A549 (cell line): ENCODE data around the gene GREM1. TPM values are rescaled to one million over a fixed set of nuclear protein-coding genes. Genes with fewer than 3 reads are reported as not detected.

Experiments
- ATAC-seq, 2 experiments: fragments of 200-7000 bp in 1 of 2; fragments of >200 bp in 1 of 2; cut with Nextera tagmentation in 1 of 2; cut with Tn5 transposase in 1 of 2; 3 replicates each; pipeline versions ENCODE4 v1.8.0 to v1.9.1; 2018 to 2020; ENCODE audit warnings: mild to moderate bottlenecking in 1 of 2, moderate library complexity in 1 of 2
- CTCF ChIA-PET: fragments of 300-600 bp; sonication (Branson Sonifier 250); formaldehyde crosslinking; extraction: SDS; loops from one replicate; lab custom pipeline; 2021; ENCODE audit warnings: antibody characterized with exemption, inconsistent platforms; lab: Yijun Ruan, JAX
- POLR2A ChIA-PET: fragments of 350-600 bp; formaldehyde crosslinking; extraction: SDS; loops from one replicate; lab custom pipeline; 2021; ENCODE audit warnings: antibody characterized with exemption, inconsistent platforms; lab: Yijun Ruan, JAX
- DNase-seq, 2 experiments: peaks; one replicate each; pipeline versions ENCODE4 v3.0.0 to v3.0.0-alpha.2; 2011 to 2016; ENCODE audit warnings: low read depth in 1 of 2, low spot score in 1 of 2
- FAIRE-seq: peaks from 2 replicates; lab custom pipeline; 2011; peaks lifted over from hg19 to GRCh38; lab: Jason Lieb, UNC
- H3K27ac ChIP-seq, 2 experiments: fragments of >200 bp; sonication (Bioruptor Twin); formaldehyde crosslinking; 3 replicates each; pipeline ENCODE4 v1.5.1; 2016 to 2017
- H3K4me1 ChIP-seq: fragments of >200 bp; sonication (Bioruptor Twin); formaldehyde crosslinking; 3 replicates; pipeline ENCODE4 v1.6.1; 2016
- H3K4me2 ChIP-seq: fragments of >200 bp; sonication (Bioruptor Twin); formaldehyde crosslinking; 3 replicates; pipeline ENCODE4 v1.6.1; 2016
- H3K4me3 ChIP-seq: fragments of >200 bp; sonication (Bioruptor Twin); formaldehyde crosslinking; 3 replicates; pipeline ENCODE4 v1.5.1; 2016
- H3K9me3 ChIP-seq: fragments of >200 bp; sonication (Bioruptor Twin); formaldehyde crosslinking; 3 replicates; pipeline ENCODE4 v1.6.1; 2016
- ATOH8 ChIP-seq: fragments of 250-450 bp; sonication (Bioruptor Pico); IDR thresholded peaks from 2 replicates; pipeline ENCODE4 v1.5.0; 2020; ENCODE audit warnings: low read depth, mild to moderate bottlenecking, moderate library complexity
- BCL3 ChIP-seq: fragments of >200 bp; sonication (Bioruptor Twin); formaldehyde crosslinking; IDR thresholded peaks from 3 replicates; pipeline ENCODE4 v1.6.1; 2016
- BHLHE40 ChIP-seq: IDR thresholded peaks from 2 replicates; pipeline ENCODE4 v1.6.1; 2012; ENCODE audit warnings: low read depth, low read length, inconsistent platforms
- CBX2 ChIP-seq: fragments of 200-600 bp; sonication (generic); IDR thresholded peaks from 2 replicates; pipeline ENCODE4 v1.6.1; 2016; ENCODE audit warnings: low read depth, mild to moderate bottlenecking, borderline replicate concordance
- CBX8 ChIP-seq: fragments of 200-600 bp; sonication (generic); IDR thresholded peaks from 2 replicates; pipeline ENCODE4 v1.6.1; 2016
- CEBPB ChIP-seq, 2 experiments: fragments of >200 bp in 1 of 2; sonication (Bioruptor Twin) in 1 of 2; formaldehyde crosslinking in 1 of 2; IDR thresholded peaks; 2 replicates each; pipeline ENCODE4 v1.6.1; 2012 to 2016
- E2F6 ChIP-seq: IDR thresholded peaks from 2 replicates; pipeline ENCODE4 v1.6.1; 2012; ENCODE audit warnings: low read depth, borderline replicate concordance
- EHF ChIP-seq: fragments of 250-450 bp; sonication (Bioruptor Pico); IDR thresholded peaks from 2 replicates; pipeline ENCODE4 v1.5.0; 2020; ENCODE audit warnings: mild to moderate bottlenecking
- EHMT2 ChIP-seq: fragments of 200-600 bp; sonication (generic); IDR thresholded peaks from 2 replicates; pipeline ENCODE4 v1.6.1; 2016; ENCODE audit warnings: antibody characterized with exemption, low read depth, mild to moderate bottlenecking, moderate library complexity
- EP300 ChIP-seq, 2 experiments: fragments of >200 bp; sonication (Bioruptor Twin); formaldehyde crosslinking; IDR thresholded peaks; 2 replicates in 1 of 2; 3 replicates in 1 of 2; pipeline ENCODE4 v1.6.1; 2016 to 2017
- FOSL2 ChIP-seq, 2 experiments: fragments of 450-650 bp in 1 of 2; fragments of >200 bp in 1 of 2; sonication (Bioruptor Twin) in 1 of 2; formaldehyde crosslinking; IDR thresholded peaks; 2 replicates each; pipeline versions ENCODE4 v1.5.0 to v1.6.1; 2016 to 2020; ENCODE audit warnings: mild to moderate bottlenecking in 1 of 2, moderate library complexity in 1 of 2
- HEYL ChIP-seq: fragments of 250-450 bp; sonication (Bioruptor Pico); IDR thresholded peaks from 2 replicates; pipeline ENCODE4 v1.8.0; 2021; ENCODE audit warnings: mild to moderate bottlenecking, moderate library complexity
- HMGXB4 ChIP-seq: fragments of 250-450 bp; sonication (Bioruptor Pico); IDR thresholded peaks from 2 replicates; pipeline ENCODE4 v1.5.0; 2021; ENCODE audit warnings: mild to moderate bottlenecking, moderate library complexity, borderline replicate concordance
- HOXA7 ChIP-seq: fragments of 250-450 bp; sonication (Bioruptor Pico); IDR thresholded peaks from 2 replicates; pipeline ENCODE4 v1.5.0; 2020; ENCODE audit warnings: mild to moderate bottlenecking, moderate library complexity
- JUN ChIP-seq, 2 experiments: fragments of >200 bp; sonication (Bioruptor Twin); formaldehyde crosslinking; IDR thresholded peaks; 2 replicates in 1 of 2; 3 replicates in 1 of 2; pipeline ENCODE4 v1.6.1; 2016 to 2017
- JUNB ChIP-seq: fragments of >200 bp; sonication (Bioruptor Twin); formaldehyde crosslinking; IDR thresholded peaks from 2 replicates; pipeline ENCODE4 v1.6.1; 2016
- PHF8 ChIP-seq: fragments of 200-600 bp; sonication (generic); IDR thresholded peaks from 2 replicates; pipeline ENCODE4 v1.6.1; 2016; ENCODE audit warnings: low read depth, mild to moderate bottlenecking, antibody characterized with exemption, moderate library complexity, borderline replicate concordance
- POLR2A ChIP-seq: IDR thresholded peaks from 2 replicates; pipeline ENCODE4 v1.6.1; 2012; ENCODE audit warnings: mild to moderate bottlenecking, low read length
- SMC3 ChIP-seq: fragments of >200 bp; sonication (Bioruptor Twin); formaldehyde crosslinking; IDR thresholded peaks from 3 replicates; pipeline ENCODE4 v1.6.1; 2018; ENCODE audit warnings: inconsistent platforms
- TFCP2L1 ChIP-seq: fragments of 250-450 bp; sonication (Bioruptor Pico); IDR thresholded peaks from 2 replicates; pipeline ENCODE4 v1.5.0; 2021; ENCODE audit warnings: mild to moderate bottlenecking
- ZC3H11A ChIP-seq: fragments of 450-650 bp; IDR thresholded peaks from 2 replicates; pipeline ENCODE4 v1.6.1; 2014; ENCODE audit warnings: antibody characterized with exemption, mild to moderate bottlenecking
- ZNF302 ChIP-seq: fragments of 250-450 bp; sonication (Bioruptor Pico); IDR thresholded peaks from 2 replicates; pipeline ENCODE4 v1.9.0; 2021; ENCODE audit warnings: inconsistent platforms, mild to moderate bottlenecking, moderate library complexity
- WGBS: methylation state at CpG from one replicate; pipeline ENCODE4 v1.1.6; 2017; ENCODE audit errors: missing lambda C conversion rate; 5-methylcytosine and 5-hydroxymethylcytosine counted together
- polyA plus RNA-seq, 4 experiments: library from polyadenylated mRNA; depleted of rRNA in 3 of 4; stranded (reverse); fragments of >200 nt; fragmentation: RNase III in 1 of 4; extraction: RNeasy Plus Mini Kit Qiagen cat#74134 plus additional on column Dnase treatment in 1 of 4; gene quantifications; 2 replicates in 3 of 4; 3 replicates in 1 of 4; pipeline ENCODE4 v1.2.3, GENCODE V29; 2011 to 2017

Gene GREM1
- polyA plus RNA-seq, 2 of the 4 experiments (the other 2 are of a cell fraction), result 4.4 to 10.5 TPM

GRCh38 chr15:32739522-32740063 is 21.8 kb downstream of the GREM1 start:
- peaks cover 3% of the 10 kb centered on the region; the same call in 1 of the 3 replicates for H3K9me3 ChIP-seq
- TF ChIP-seq BCL3, result no peak
- TF ChIP-seq EHMT2, result no peak
- DNase-seq (no peak), ATAC-seq (no peak; a peak in 1 of 6 replicates), FAIRE-seq (no peak)
- no peak overlapping the region for H3K4me2 ChIP-seq
- no peak overlapping the region for H3K27ac ChIP-seq
- ChIA-PET POLR2A (no interaction called here), CTCF (interaction anchor here (0.9 to 2.3 kb wide), 3 partner anchors 9 to 77 kb away, joined by 3 to 9 read pairs (median 3); no protein-coding TSS in a partner anchor)
- no peaks in the 10 kb centered on the region for H3K4me1 ChIP-seq
- WGBS, result 68% methylated on average over 1 of the region's 1 CpG
- H3K4me3 ChIP-seq, result no peak overlapping the region

- 48% methylated on average over 5 of the region's 5 CpGs for WGBS
- Histone ChIP-seq H3K27ac (no peak overlapping the region), H3K4me1 (no peaks in the 10 kb centered on the region), H3K4me3 (no peak overlapping the region), H3K4me2 (no peak overlapping the region), H3K9me3 (peaks cover 3% of the 10 kb centered on the region; the same call in 1 of the 3 replicates)
- CTCF ChIA-PET, result interaction anchor here (0.6 to 2.0 kb wide), 3 partner anchors 21 to 307 kb away, joined by 3 to 6 read pairs (median 3); no protein-coding TSS in a partner anchor
- DNase-seq (no peak), ATAC-seq (no peak), FAIRE-seq (no peak)
- TF ChIP-seq SMC3 (no peak), CBX2 (no peak), JUN (IDR thresholded peaks at IDR 0.05) (no peak), CBX8 (no peak), ZNF302 (CRISPR knock-in tag) (no peak), CEBPB (IDR thresholded peaks at IDR 0.05) (no peak), HEYL (CRISPR knock-in tag) (no peak)
- POLR2A ChIA-PET, result no interaction called here
Measured at GRCh38 chr15:32743411-32744140, 25.8 kb downstream of the GREM1 start.

GRCh38 chr15:32746116-32746857 is 28.5 kb downstream of the GREM1 start:
- WGBS, result 93% methylated on average over 4 of the region's 4 CpGs
- CTCF ChIA-PET, result no interaction called here
- DNase-seq, result no peak
- TF ChIP-seq ZC3H11A (no peak), E2F6 (no peak), PHF8 (no peak), FOSL2 (IDR thresholded peaks at IDR 0.05) (no peak), FOSL2 (CRISPR knock-in tag; IDR thresholded peaks at IDR 0.05) (no peak), CBX2 (no peak), SMC3 (no peak), TFCP2L1 (no peak), HMGXB4 (CRISPR knock-in tag) (no peak), ATOH8 (CRISPR knock-in tag) (no peak), EP300 (IDR thresholded peaks at IDR 0.05) (no peak), CEBPB (IDR thresholded peaks at IDR 0.05) (no peak), JUNB (no peak), HOXA7 (CRISPR knock-in tag) (no peak), POLR2A (no peak), BHLHE40 (no peak), EHF (no peak)
- H3K4me1 ChIP-seq, result no peaks in the 10 kb centered on the region
- no peak overlapping the region for H3K4me3 ChIP-seq
- ATAC-seq, result no peak
- no peak overlapping the region for H3K27ac ChIP-seq
- H3K9me3 ChIP-seq, result peaks cover 3% of the 10 kb centered on the region; the same call in 1 of the 3 replicates
- no peak overlapping the region for H3K4me2 ChIP-seq
- FAIRE-seq, result peak; percentile 49
- POLR2A ChIA-PET, result no interaction called here
